ENCODE measurements around the gene PNPLA7.

DNA sequence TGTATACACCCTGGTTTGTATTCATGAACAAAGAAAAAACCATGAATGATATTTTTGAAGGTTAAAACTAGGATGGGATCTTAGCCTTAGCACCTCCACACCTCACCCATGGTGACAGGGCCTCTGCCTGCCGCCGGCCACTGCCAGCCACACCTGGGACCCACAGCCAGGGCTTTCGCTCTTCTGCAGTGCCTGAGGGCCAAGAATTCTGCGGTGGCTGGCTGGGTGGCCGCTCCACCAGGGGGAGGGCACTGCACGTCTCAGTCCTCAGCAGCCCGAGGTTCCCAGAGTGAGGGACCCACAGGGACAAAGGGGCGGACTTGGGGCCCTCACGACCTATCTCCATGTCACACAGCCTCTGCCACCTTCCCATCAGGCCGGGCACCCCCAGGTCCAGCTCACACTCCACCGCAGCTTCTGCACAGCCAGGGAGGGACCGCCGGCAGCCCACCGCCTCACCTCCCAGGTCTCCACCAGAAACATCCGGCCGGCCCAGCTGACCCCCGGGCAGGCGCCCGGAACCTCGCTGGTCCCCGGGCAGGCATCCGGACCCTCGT is 134.1 kb downstream of the PNPLA7 start:
- TF ChIP-seq CTCF (IDR thresholded peaks at IDR 0.05) (no peak), POLR2A (IDR thresholded peaks at IDR 0.05) (no peak)
